Activated T-cell treated with anti-CD3 and anti-CD28 coated beads, Interleukin-2, amount 50 U/mL, for 72 hours (primary cell): ENCODE data around the gene ICE2. TPM values are rescaled to one million over a fixed set of nuclear protein-coding genes. Genes with fewer than 3 reads are reported as not detected.

ENCODE experiments used
- ATAC-seq, 2 donors: fragments of 150-1000 bp; cut with Tn5 transposase; replicated peaks in 1 of 2; 2 replicates each; pipeline ENCODE4 v1.10.0; 2021; ENCODE audit warnings: moderate library complexity in 2 of 2, mild to moderate bottlenecking in 1 of 2
- DNase-seq, 2 donors: peaks; one replicate each; pipeline ENCODE4 v3.0.0; 2021 to 2022; ENCODE audit warnings: mixed read lengths in 1 of 2
- H3K27ac Mint-ChIP-seq: one replicate; pipeline ENCODE4 v1.8.0; 2022; ENCODE audit warnings: mild to moderate bottlenecking, moderate library complexity, mixed read lengths
- H3K27me3 Mint-ChIP-seq: one replicate; pipeline ENCODE4 v1.8.0; 2022; ENCODE audit warnings: low read depth, mixed read lengths
- H3K36me3 Mint-ChIP-seq, 2 donors: one replicate each; pipeline ENCODE4 v1.8.0; 2022; ENCODE audit warnings: mixed read lengths in 2 of 2, mild to moderate bottlenecking in 1 of 2; ENCODE audit not compliant: insufficient read depth in 2 of 2
- H3K4me1 Mint-ChIP-seq: one replicate; pipeline ENCODE4 v1.8.0; 2022; ENCODE audit warnings: low read depth, mixed read lengths
- H3K4me3 Mint-ChIP-seq, 2 donors: one replicate each; pipeline ENCODE4 v1.8.0; 2022; ENCODE audit warnings: mild to moderate bottlenecking in 2 of 2, mixed read lengths in 2 of 2, moderate library complexity in 2 of 2
- H3K9me3 Mint-ChIP-seq, 2 donors: one replicate each; pipeline ENCODE4 v1.8.0; 2022; ENCODE audit warnings: mixed read lengths in 2 of 2
- total RNA-seq, 2 donors: library from RNA; stranded (reverse); gene quantifications; one replicate each; pipeline ENCODE4 v1.2.3, GENCODE V29; 2022

ICE2 gene
- total RNA-seq, 2 donors from 2014 or later: 81.5 to 91.7 TPM

- H3K4me1 Mint-ChIP-seq: peaks cover 31% of the 10 kb centered on the region
- no peaks in the 10 kb centered on the region for H3K9me3 Mint-ChIP-seq
- H3K27ac Mint-ChIP-seq: peak overlapping the region; percentile 9
These were observed 4.1 kb upstream of the ICE2 start for GRCh38 chr15:60483042-60483441.

GRCh38 chr15:60480888-60481287, 1.9 kb upstream of the ICE2 start:
- Mint-ChIP-seq H3K4me1 (peaks cover 52% of the 10 kb centered on the region), H3K4me3 (no peak overlapping the region), H3K9me3 (no peaks in the 10 kb centered on the region), H3K27me3 (no peaks in the 10 kb centered on the region), H3K27ac (no peak overlapping the region), H3K36me3 (peaks cover 5 to 8% of the 10 kb centered on the region in 2 donors)
- DNase-seq: no peak
- ATAC-seq: no peak

More at GRCh38 chr15:60483042-60483441, 4.1 kb upstream of the ICE2 start:
- ATAC-seq (no peak), DNase-seq (no peak)
- no peaks in the 10 kb centered on the region for H3K27me3 Mint-ChIP-seq
- H3K36me3 Mint-ChIP-seq: peaks cover 5% of the 10 kb centered on the region in 2 donors
- H3K4me3 Mint-ChIP-seq: no peak overlapping the region

GRCh38 chr15:60480149-60480548, 1.2 kb upstream of the ICE2 start:
- peaks cover 52% of the 10 kb centered on the region for H3K4me1 Mint-ChIP-seq

GRCh38 chr15:60479361-60480110, 594 bp upstream of the ICE2 start:
- H3K27ac Mint-ChIP-seq: peak overlapping the region; percentile 96
- ATAC-seq (peak; percentile 10 to 14), DNase-seq (peak; percentile 6 to 12)
- peaks cover 57% of the 10 kb centered on the region for H3K4me1 Mint-ChIP-seq
- no peaks in the 10 kb centered on the region for H3K9me3 Mint-ChIP-seq
- H3K4me3 Mint-ChIP-seq: peak overlapping the region; percentile 94 to 97
- peaks cover 9 to 13% of the 10 kb centered on the region in 2 donors for H3K36me3 Mint-ChIP-seq
- no peaks in the 10 kb centered on the region for H3K27me3 Mint-ChIP-seq

More at GRCh38 chr15:60480149-60480548, 1.2 kb upstream of the ICE2 start:
- no peak for ATAC-seq
- no peaks in the 10 kb centered on the region for H3K27me3 Mint-ChIP-seq
- H3K9me3 Mint-ChIP-seq: no peaks in the 10 kb centered on the region
- peaks cover 5 to 8% of the 10 kb centered on the region in 2 donors for H3K36me3 Mint-ChIP-seq
- peak overlapping the region; percentile 94 to 97 for H3K4me3 Mint-ChIP-seq
- H3K27ac Mint-ChIP-seq: peak overlapping the region; percentile 96
- DNase-seq: no peak

- Mint-ChIP-seq H3K4me1 (peaks cover 59% of the 10 kb centered on the region), H3K4me3 (peak overlapping the region; percentile 94 to 97), H3K36me3 (peaks cover 9 to 14% of the 10 kb centered on the region in 2 donors), H3K27ac (peak overlapping the region; percentile 96), H3K27me3 (no peaks in the 10 kb centered on the region), H3K9me3 (no peaks in the 10 kb centered on the region)
- DNase-seq: peak in 1 of 2 donors; percentile 12
- ATAC-seq: no peak
These were observed 901 bp downstream of the ICE2 start for GRCh38 chr15:60477916-60478565.

- Mint-ChIP-seq H3K4me3 (peak overlapping the region; percentile 94 to 97), H3K27me3 (no peaks in the 10 kb centered on the region), H3K4me1 (peaks cover 60% of the 10 kb centered on the region), H3K9me3 (no peaks in the 10 kb centered on the region), H3K36me3 (peaks cover 11 to 18% of the 10 kb centered on the region in 2 donors), H3K27ac (no peak overlapping the region)
- DNase-seq (no peak), ATAC-seq (no peak)
These were observed 1.8 kb downstream of the ICE2 start for GRCh38 chr15:60477164-60477563.

- ATAC-seq (no peak), DNase-seq (no peak)
- Mint-ChIP-seq H3K27me3 (no peaks in the 10 kb centered on the region), H3K36me3 (peaks cover 11 to 18% of the 10 kb centered on the region in 2 donors), H3K4me1 (peaks cover 60% of the 10 kb centered on the region), H3K27ac (no peak overlapping the region), H3K4me3 (peak overlapping the region; percentile 94 to 97), H3K9me3 (no peaks in the 10 kb centered on the region)
These were observed 2.2 kb downstream of the ICE2 start for GRCh38 chr15:60476713-60477112.

- no peak overlapping the region for H3K27ac Mint-ChIP-seq
- H3K9me3 Mint-ChIP-seq: no peaks in the 10 kb centered on the region
- no peak overlapping the region for H3K4me3 Mint-ChIP-seq
- H3K4me1 Mint-ChIP-seq: peaks cover 46% of the 10 kb centered on the region
- DNase-seq (no peak), ATAC-seq (no peak)
- H3K27me3 Mint-ChIP-seq: no peaks in the 10 kb centered on the region
- H3K36me3 Mint-ChIP-seq: peaks cover 7 to 23% of the 10 kb centered on the region in 2 donors
These were observed 5.8 kb downstream of the ICE2 start for GRCh38 chr15:60473135-60473534.

- no peaks in the 10 kb centered on the region for H3K27me3 Mint-ChIP-seq
- H3K27ac Mint-ChIP-seq: no peak overlapping the region
- H3K36me3 Mint-ChIP-seq: peaks cover 7 to 24% of the 10 kb centered on the region in 2 donors
- no peaks in the 10 kb centered on the region for H3K9me3 Mint-ChIP-seq
- no peak overlapping the region for H3K4me3 Mint-ChIP-seq
- ATAC-seq (no peak), DNase-seq (no peak)
- peaks cover 28% of the 10 kb centered on the region for H3K4me1 Mint-ChIP-seq
These were observed 7.6 kb downstream of the ICE2 start for GRCh38 chr15:60471314-60471713.

GRCh38 chr15:60469893-60470641, 8.9 kb downstream of the ICE2 start:
- no peak overlapping the region for H3K4me3 Mint-ChIP-seq
- H3K4me1 Mint-ChIP-seq: peaks cover 24% of the 10 kb centered on the region
- no peaks in the 10 kb centered on the region for H3K27me3 Mint-ChIP-seq
- H3K27ac Mint-ChIP-seq: no peak overlapping the region
- H3K36me3 Mint-ChIP-seq: peaks cover 7 to 24% of the 10 kb centered on the region in 2 donors
- no peaks in the 10 kb centered on the region for H3K9me3 Mint-ChIP-seq
- no peak for ATAC-seq
- DNase-seq: no peak

- no peak for DNase-seq
- Mint-ChIP-seq H3K27me3 (no peaks in the 10 kb centered on the region), H3K4me1 (peaks cover 5% of the 10 kb centered on the region), H3K36me3 (peaks cover 6 to 12% of the 10 kb centered on the region in 2 donors), H3K27ac (no peak overlapping the region), H3K4me3 (no peak overlapping the region), H3K9me3 (no peaks in the 10 kb centered on the region)
- no peak for ATAC-seq
These were observed 13.9 kb downstream of the ICE2 start for GRCh38 chr15:60464836-60465630.

GRCh38 chr15:60462027-60462426, 16.9 kb downstream of the ICE2 start:
- Mint-ChIP-seq H3K9me3 (no peaks in the 10 kb centered on the region), H3K27ac (peak overlapping the region; percentile 83)

More at GRCh38 chr15:60462027-60462426, 16.9 kb downstream of the ICE2 start:
- Mint-ChIP-seq H3K4me1 (no peaks in the 10 kb centered on the region), H3K4me3 (no peak overlapping the region), H3K36me3 (peaks cover 3 to 4% of the 10 kb centered on the region in 2 donors), H3K27me3 (no peaks in the 10 kb centered on the region)
- DNase-seq (no peak), ATAC-seq (no peak)
